ENCODE data around the gene ESPN.

- TF ChIP-seq CTCF (IDR thresholded peaks at IDR 0.05) = no peak
- no peak for TF ChIP-seq POLR2AphosphoS5 (IDR thresholded peaks at IDR 0.05)
Observed at GRCh38 chr1:6396998-6397397, 27.6 kb upstream of the ESPN start.

All from upper lobe of left lung (tissue), 4 donors.